Trophoblast cell (in vitro differentiated cells and primary cell): ENCODE results near the gene KMT2C.
"Not testable (repeated sequence)": the region's sequence is repeated elsewhere in the genome, so short reads cannot be mapped to it uniquely, and the experiment has no call there.

Source experiments
- DNase-seq, 2 donors: peaks; one replicate each; pipeline ENCODE4 v3.0.0-alpha.2; 2016
- H2AFZ ChIP-seq: 2 replicates; pipeline ENCODE4 v1.6.1; 2013; ENCODE audit warnings: low read length, moderate library complexity, mild to moderate bottlenecking; ENCODE audit not compliant: insufficient read depth, poor library complexity
- H2AK5ac ChIP-seq: 2 replicates; pipeline ENCODE4 v1.6.1; 2013; ENCODE audit warnings: mild to moderate bottlenecking, low read length
- H2BK120ac ChIP-seq: 2 replicates; pipeline ENCODE4 v1.6.1; 2013; ENCODE audit warnings: low read length, mild to moderate bottlenecking, moderate library complexity; ENCODE audit not compliant: insufficient read depth, poor library complexity
- H2BK12ac ChIP-seq: 2 replicates; pipeline ENCODE4 v1.6.1; 2013; ENCODE audit warnings: mild to moderate bottlenecking, low read length, moderate library complexity
- H2BK5ac ChIP-seq: 2 replicates; pipeline ENCODE4 v1.6.1; 2013; ENCODE audit warnings: low read length, low read depth, moderate library complexity, mild to moderate bottlenecking; ENCODE audit not compliant: poor library complexity
- H3K14ac ChIP-seq: 2 replicates; pipeline ENCODE4 v1.6.1; 2013; ENCODE audit warnings: mild to moderate bottlenecking, low read length
- H3K18ac ChIP-seq: 2 replicates; pipeline ENCODE4 v1.6.1; 2013; ENCODE audit warnings: mild to moderate bottlenecking, low read length
- H3K23ac ChIP-seq: 2 replicates; pipeline ENCODE4 v1.6.1; 2013; ENCODE audit warnings: low read length
- H3K27ac ChIP-seq: 2 replicates; pipeline ENCODE4 v1.5.1; 2013; ENCODE audit warnings: low read depth, mild to moderate bottlenecking, inconsistent platforms, low read length, moderate library complexity
- H3K27me3 ChIP-seq: 2 replicates; pipeline ENCODE4 v1.6.1; 2013; ENCODE audit warnings: inconsistent platforms, mild to moderate bottlenecking, low read length, moderate library complexity; ENCODE audit not compliant: insufficient read depth
- H3K36me3 ChIP-seq, 2 experiments: 1 replicate in 1 of 2; 2 replicates in 1 of 2; pipeline ENCODE4 v1.6.1; 2013; ENCODE audit warnings: low read length in 2 of 2, mild to moderate bottlenecking in 2 of 2, moderate library complexity in 1 of 2; ENCODE audit not compliant: insufficient read depth in 2 of 2, control insufficient read depth in 1 of 2
- H3K4ac ChIP-seq: 2 replicates; pipeline ENCODE4 v1.6.1; 2013; ENCODE audit warnings: low read depth, mild to moderate bottlenecking, low read length, moderate library complexity
- H3K4me1 ChIP-seq, 2 experiments: 1 replicate in 1 of 2; 2 replicates in 1 of 2; pipeline ENCODE4 v1.6.1; 2013; ENCODE audit warnings: low read length in 2 of 2, mild to moderate bottlenecking in 2 of 2, moderate library complexity in 1 of 2; ENCODE audit not compliant: insufficient read depth in 2 of 2, control insufficient read depth in 1 of 2
- H3K4me2 ChIP-seq: 2 replicates; pipeline ENCODE4 v1.6.1; 2013; ENCODE audit warnings: inconsistent platforms, mild to moderate bottlenecking, low read length, moderate library complexity
- H3K4me3 ChIP-seq: 2 replicates; pipeline ENCODE4 v1.5.1; 2013; ENCODE audit warnings: mild to moderate bottlenecking, low read depth, low read length, inconsistent platforms
- H3K79me1 ChIP-seq: one replicate; pipeline ENCODE4 v1.6.1; 2013; ENCODE audit warnings: low read length
- H3K79me2 ChIP-seq: 2 replicates; pipeline ENCODE4 v1.6.1; 2013; ENCODE audit warnings: low read length, mild to moderate bottlenecking; ENCODE audit not compliant: control insufficient read depth, insufficient read depth, poor library complexity
- H3K9ac ChIP-seq: 2 replicates; pipeline ENCODE4 v1.6.1; 2013; ENCODE audit warnings: mild to moderate bottlenecking, low read length
- H3K9me3 ChIP-seq: 2 replicates; pipeline ENCODE4 v1.6.1; 2013; ENCODE audit warnings: low read depth, mild to moderate bottlenecking, control low read depth, inconsistent platforms, low read length; ENCODE audit not compliant: insufficient read depth
- H4K12ac ChIP-seq: 2 replicates; pipeline ENCODE4 v1.6.1; 2013; ENCODE audit warnings: low read depth, mild to moderate bottlenecking, low read length, moderate library complexity
- H4K8ac ChIP-seq: 2 replicates; pipeline ENCODE4 v1.6.1; 2013; ENCODE audit warnings: low read depth, mild to moderate bottlenecking, low read length, moderate library complexity
- H4K91ac ChIP-seq: one replicate; pipeline ENCODE4 v1.6.1; 2013; ENCODE audit warnings: low read depth, mild to moderate bottlenecking, low read length, moderate library complexity
- WGBS: extraction: QIAGEN DNeasy Blood & Tissue Kit; methylation state at CpG from one replicate; pipeline ENCODE4 v1.1.7; 2013; ENCODE audit warnings: missing lambda C conversion rate; ENCODE audit not compliant: insufficient read length, insufficient coverage; ENCODE audit errors: extremely low coverage; 5-methylcytosine and 5-hydroxymethylcytosine counted together

The KMT2C gene

DNA sequence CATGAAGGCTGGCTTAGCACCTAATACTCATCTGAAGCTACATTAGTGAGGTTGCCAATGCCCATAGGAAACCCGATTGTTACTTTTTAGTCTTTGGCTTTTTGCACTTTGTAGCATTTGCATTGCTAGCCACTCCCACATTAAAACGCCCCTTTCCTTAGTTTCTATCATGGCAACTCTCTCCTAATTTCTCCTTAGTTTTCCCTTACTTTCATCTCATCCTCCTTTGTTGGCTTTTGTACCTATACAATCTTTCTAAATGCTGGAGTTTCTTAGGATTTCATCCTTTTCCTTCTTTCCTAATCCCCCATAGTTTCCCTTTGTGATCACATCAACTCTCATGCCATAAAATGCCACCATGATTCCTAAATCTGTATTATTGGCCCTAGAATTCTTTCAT is 168.9 kb downstream of the KMT2C start:
- not testable (repeated sequence) for H3K9ac ChIP-seq, H3K14ac ChIP-seq, H4K12ac ChIP-seq, H3K4me2 ChIP-seq, H3K4me1 ChIP-seq, H2AFZ ChIP-seq, DNase-seq, H3K4ac ChIP-seq, H2AK5ac ChIP-seq, H3K9me3 ChIP-seq, H3K23ac ChIP-seq, H3K36me3 ChIP-seq, H3K27ac ChIP-seq, H2BK5ac ChIP-seq, H3K18ac ChIP-seq, H3K79me1 ChIP-seq, H3K4me3 ChIP-seq, H4K8ac ChIP-seq, H4K91ac ChIP-seq, H3K27me3 ChIP-seq, H2BK120ac ChIP-seq, H3K79me2 ChIP-seq, H2BK12ac ChIP-seq
- WGBS: no CpG with 5 or more reads among the region's 2 CpGs

DNA sequence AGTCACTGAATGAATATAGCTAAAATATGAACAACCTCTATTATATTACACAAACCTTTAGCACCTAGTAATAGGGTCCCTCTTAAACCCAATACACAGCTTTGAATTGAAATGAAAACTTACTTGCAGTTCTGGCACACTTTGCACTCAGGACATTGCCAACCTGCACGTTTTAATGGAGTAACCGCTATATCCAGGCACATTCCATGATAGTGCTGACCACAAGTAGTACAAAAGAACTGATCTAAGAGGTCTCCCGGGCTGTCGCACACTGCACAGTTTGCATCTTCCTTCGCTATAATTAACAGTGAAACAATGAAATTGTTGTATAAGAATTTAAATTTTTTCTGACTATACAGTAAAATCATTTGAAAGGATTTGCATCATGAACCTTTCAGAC is 170.9 kb downstream of the KMT2C start:
- not testable (repeated sequence) for H3K14ac ChIP-seq, H4K12ac ChIP-seq, H3K27me3 ChIP-seq, H2BK5ac ChIP-seq, H3K9me3 ChIP-seq, H3K36me3 ChIP-seq, H3K4me1 ChIP-seq, H3K79me1 ChIP-seq, H3K9ac ChIP-seq, H2BK120ac ChIP-seq, DNase-seq, H3K4me2 ChIP-seq, H4K91ac ChIP-seq, H3K4me3 ChIP-seq, H3K79me2 ChIP-seq, H4K8ac ChIP-seq, H3K4ac ChIP-seq, H2AK5ac ChIP-seq, H3K27ac ChIP-seq, H2AFZ ChIP-seq, H3K18ac ChIP-seq, H2BK12ac ChIP-seq, H3K23ac ChIP-seq
- WGBS: no CpG with 5 or more reads among the region's 5 CpGs

DNA sequence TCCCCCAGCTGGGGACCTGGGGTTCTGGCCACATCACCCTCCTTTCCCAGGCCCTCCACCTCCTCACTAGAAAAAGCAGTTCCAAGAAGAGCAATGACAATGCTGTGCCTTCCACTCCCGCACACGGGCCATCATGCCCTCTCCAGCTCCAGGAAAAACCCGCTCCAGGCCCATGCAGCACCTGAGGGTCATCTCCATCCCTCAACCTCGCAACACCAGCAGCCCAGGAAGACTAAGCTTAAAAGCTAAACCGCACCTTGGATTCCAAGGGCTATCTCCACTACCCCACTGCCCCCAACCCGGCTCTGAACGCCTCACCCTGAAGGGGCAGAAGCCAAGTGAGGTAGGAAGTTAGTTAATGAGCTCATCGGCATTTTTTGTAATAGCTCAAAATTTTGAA is 173.7 kb downstream of the KMT2C start:
- H3K79me2 ChIP-seq, H3K27me3 ChIP-seq, H3K9ac ChIP-seq, H3K23ac ChIP-seq, H3K79me1 ChIP-seq, H4K8ac ChIP-seq, H3K14ac ChIP-seq, H2AFZ ChIP-seq, H3K18ac ChIP-seq, H2BK12ac ChIP-seq, H3K4me2 ChIP-seq, H2AK5ac ChIP-seq, H4K91ac ChIP-seq, H2BK120ac ChIP-seq, H3K4me3 ChIP-seq, H4K12ac ChIP-seq, H3K36me3 ChIP-seq, H3K27ac ChIP-seq, H3K4ac ChIP-seq, H2BK5ac ChIP-seq, H3K9me3 ChIP-seq, H3K4me1 ChIP-seq, DNase-seq: not testable (repeated sequence)
- no CpG with 5 or more reads among the region's 8 CpGs for WGBS

DNA sequence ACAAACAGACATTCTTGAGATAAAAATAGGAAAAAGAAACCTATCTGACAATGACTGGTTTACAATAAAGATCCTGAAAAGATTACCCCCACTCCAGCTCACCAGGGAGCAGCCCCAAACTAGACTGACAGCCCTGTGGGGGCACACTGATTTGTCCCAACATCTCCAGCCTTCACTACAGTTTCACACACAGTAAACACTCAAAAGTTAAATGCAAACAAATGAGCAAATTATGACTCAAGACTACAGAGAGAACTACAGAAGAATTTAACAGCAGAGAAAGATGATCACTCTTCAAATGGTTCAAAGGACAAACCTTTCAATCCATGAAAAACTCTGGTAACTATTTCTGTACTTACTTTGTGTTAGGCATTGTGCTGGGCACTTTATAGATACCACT is 176.2 kb downstream of the KMT2C start:
- not testable (repeated sequence) for H3K79me2 ChIP-seq, H3K9ac ChIP-seq, H2AK5ac ChIP-seq, H2BK12ac ChIP-seq, H3K4me2 ChIP-seq, H3K14ac ChIP-seq, H3K27me3 ChIP-seq, H3K79me1 ChIP-seq, DNase-seq, H3K4me3 ChIP-seq, H2BK120ac ChIP-seq, H3K23ac ChIP-seq, H2BK5ac ChIP-seq, H3K36me3 ChIP-seq, H3K9me3 ChIP-seq, H4K91ac ChIP-seq, H3K18ac ChIP-seq, H3K4me1 ChIP-seq, H4K12ac ChIP-seq, H4K8ac ChIP-seq, H3K4ac ChIP-seq, H2AFZ ChIP-seq, H3K27ac ChIP-seq

DNA sequence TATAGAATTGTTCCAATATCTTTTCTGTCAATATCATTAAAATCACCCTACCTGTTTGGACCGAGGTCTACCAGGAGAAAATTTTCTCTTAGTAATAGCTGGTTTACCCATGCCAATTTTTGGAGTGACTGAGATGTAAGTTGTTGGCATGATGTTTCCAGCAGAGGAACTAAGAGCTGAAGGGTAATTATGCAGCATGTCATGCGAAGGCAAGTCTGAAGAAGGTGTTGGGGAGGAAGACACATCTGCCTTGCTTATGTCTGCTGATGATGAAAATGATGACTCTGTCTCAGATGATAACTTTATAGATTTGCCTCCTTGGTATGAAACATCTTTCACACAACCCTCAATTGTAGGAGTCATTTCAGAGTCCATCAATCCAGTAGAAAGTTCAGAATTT is 188.0 kb downstream of the KMT2C start:
- not testable (repeated sequence) for H2BK12ac ChIP-seq, H3K4ac ChIP-seq, H3K9ac ChIP-seq, H3K4me2 ChIP-seq, H3K79me1 ChIP-seq, H3K23ac ChIP-seq, H3K18ac ChIP-seq, H3K4me3 ChIP-seq, DNase-seq, H3K36me3 ChIP-seq, H2AFZ ChIP-seq, H3K79me2 ChIP-seq, H4K91ac ChIP-seq, H3K27ac ChIP-seq, H4K8ac ChIP-seq, H3K14ac ChIP-seq, H2BK5ac ChIP-seq, H3K9me3 ChIP-seq, H4K12ac ChIP-seq, H2BK120ac ChIP-seq, H2AK5ac ChIP-seq, H3K27me3 ChIP-seq, H3K4me1 ChIP-seq
- WGBS: no CpG with 5 or more reads among the region's 2 CpGs
